BLaER1 treated with 17β-estradiol and CSF1 and Interleukin-3, amounts not matched to agents 10 nM and 100 nM (cell line): Measurements from ENCODE around the gene OCA2.

Source experiments
- H3K27ac ChIP-seq, 11 experiments: shearing (Covaris generic); formaldehyde crosslinking; 2 replicates each; pipeline ENCODE4 v1.8.1; 2022
- H3K27me3 ChIP-seq, 11 experiments: shearing (Covaris generic); formaldehyde crosslinking; 2 replicates each; pipeline ENCODE4 v1.8.1; 2022
- H3K36me3 ChIP-seq, 11 experiments: shearing (Covaris generic); formaldehyde crosslinking; 2 replicates each; pipeline ENCODE4 v1.8.1; 2022
- H3K4me1 ChIP-seq, 10 experiments: shearing (Covaris generic); formaldehyde crosslinking; 2 replicates each; pipeline ENCODE4 v1.8.1; 2022
- H3K4me2 ChIP-seq, 11 experiments: shearing (Covaris generic); formaldehyde crosslinking; 2 replicates each; pipeline ENCODE4 v1.8.1; 2022
- H3K4me3 ChIP-seq, 10 experiments: shearing (Covaris generic); formaldehyde crosslinking; 2 replicates each; pipeline ENCODE4 v1.8.1; 2022
- H3K9ac ChIP-seq, 11 experiments: shearing (Covaris generic); formaldehyde crosslinking; 2 replicates each; pipeline ENCODE4 v1.8.1; 2022
- H3K9me3 ChIP-seq, 11 experiments: shearing (Covaris generic); formaldehyde crosslinking; replicated peaks in 1 of 11; 2 replicates each; pipeline ENCODE4 v1.8.1; 2022
- H4K20me1 ChIP-seq, 11 experiments: shearing (Covaris generic); formaldehyde crosslinking; 2 replicates each; pipeline ENCODE4 v1.8.1; 2022
- Cebpa-rat ChIP-seq, 11 experiments: shearing (Covaris generic); IDR thresholded peaks; 2 replicates each; pipeline ENCODE4 v1.8.1; 2022

The OCA2 gene

GRCh38 chr15:27871902-27872260 is 227.2 kb downstream of the OCA2 start:
- Histone ChIP-seq H4K20me1 (no peaks in the 10 kb centered on the region), H3K9me3 (no peaks in the 10 kb centered on the region), H3K27ac (no peak overlapping the region), H3K9ac (no peak overlapping the region), H3K4me3 (no peak overlapping the region), H3K36me3 (no peaks in the 10 kb centered on the region), H3K4me1 (peaks cover 8 to 48% (median 34%) of the 10 kb centered on the region in 10 experiments; a peak in 19 of 20 replicates), H3K27me3 (no peaks in the 10 kb centered on the region), H3K4me2 (no peak overlapping the region)
- TF ChIP-seq Cebpa-rat (IDR thresholded peaks at IDR 0.05): no peak

GRCh38 chr15:27871078-27871901 is 227.8 kb downstream of the OCA2 start:
- Histone ChIP-seq H3K27me3 (no peaks in the 10 kb centered on the region), H3K27ac (no peak overlapping the region), H3K36me3 (no peaks in the 10 kb centered on the region), H3K4me2 (peak overlapping the region in 6 of 11 experiments; percentile 17 to 67 (median 40); a peak in 8 of 22 replicates), H3K9ac (no peak overlapping the region), H3K4me1 (peaks cover 8 to 54% (median 40%) of the 10 kb centered on the region in 10 experiments), H3K9me3 (no peaks in the 10 kb centered on the region), H3K4me3 (no peak overlapping the region), H4K20me1 (no peaks in the 10 kb centered on the region)
- no peak for TF ChIP-seq Cebpa-rat (IDR thresholded peaks at IDR 0.05)

GRCh38 chr15:27870320-27870719 is 228.8 kb downstream of the OCA2 start:
- TF ChIP-seq Cebpa-rat (IDR thresholded peaks at IDR 0.05): no peak
- H3K4me3 ChIP-seq: no peak overlapping the region
- H3K4me2 ChIP-seq: peak overlapping the region in 8 of 11 experiments; percentile 46 to 92 (median 60); a peak in 16 of 22 replicates
- 0 out of 22 replicates have a peak overlapping the region, but pooled peaks of 2 of the 11 experiments have one; percentile 12 to 15 for H3K27ac ChIP-seq
- H3K4me1 ChIP-seq: peaks cover 17 to 64% (median 49%) of the 10 kb centered on the region in 10 experiments
- no peaks in the 10 kb centered on the region for H3K36me3 ChIP-seq
- 0 out of 22 replicates have a peak, but pooled peaks cover 0 to 6% (median 0%) of the 10 kb centered on the region in 11 experiments for H3K27me3 ChIP-seq
- H4K20me1 ChIP-seq: no peaks in the 10 kb centered on the region
- no peak overlapping the region for H3K9ac ChIP-seq
- no peaks in the 10 kb centered on the region for H3K9me3 ChIP-seq

GRCh38 chr15:27869697-27870281 is 229.3 kb downstream of the OCA2 start:
- H3K4me2 ChIP-seq: peak overlapping the region in 8 of 11 experiments; percentile 46 to 92 (median 60); a peak in 16 of 22 replicates
- H4K20me1 ChIP-seq: no peaks in the 10 kb centered on the region
- no peak overlapping the region for H3K4me3 ChIP-seq
- H3K36me3 ChIP-seq: no peaks in the 10 kb centered on the region
- H3K9me3 ChIP-seq: no peaks in the 10 kb centered on the region
- peaks cover 23 to 69% (median 55%) of the 10 kb centered on the region in 10 experiments for H3K4me1 ChIP-seq
- no peak overlapping the region for H3K9ac ChIP-seq
- no peak for TF ChIP-seq Cebpa-rat (IDR thresholded peaks at IDR 0.05)
- H3K27ac ChIP-seq: 0 out of 22 replicates have a peak overlapping the region, but pooled peaks of 2 of the 11 experiments have one; percentile 12 to 15
- H3K27me3 ChIP-seq: 0 out of 22 replicates have a peak, but pooled peaks cover 0 to 6% (median 0%) of the 10 kb centered on the region in 11 experiments

GRCh38 chr15:27868828-27869404 is 230.2 kb downstream of the OCA2 start:
- H3K4me1 ChIP-seq: peaks cover 31 to 74% (median 63%) of the 10 kb centered on the region in 10 experiments
- no peaks in the 10 kb centered on the region for H3K36me3 ChIP-seq
- no peak overlapping the region for H3K9ac ChIP-seq
- H3K9me3 ChIP-seq: no peaks in the 10 kb centered on the region
- no peaks in the 10 kb centered on the region for H4K20me1 ChIP-seq
- 0 out of 22 replicates have a peak overlapping the region, but pooled peaks of 1 of the 11 experiments have one; percentile 1 for H3K27ac ChIP-seq
- no peak overlapping the region for H3K4me3 ChIP-seq
- no peak for TF ChIP-seq Cebpa-rat (IDR thresholded peaks at IDR 0.05)
- H3K27me3 ChIP-seq: 0 out of 22 replicates have a peak, but pooled peaks cover 0 to 6% (median 0%) of the 10 kb centered on the region in 11 experiments
- H3K4me2 ChIP-seq: peak overlapping the region in 9 of 11 experiments; percentile 23 to 96 (median 88); a peak in 12 of 22 replicates

GRCh38 chr15:27867861-27868260 is 231.3 kb downstream of the OCA2 start:
- Histone ChIP-seq H3K4me1 (peaks cover 33 to 84% (median 74%) of the 10 kb centered on the region in 10 experiments), H3K27ac (peak overlapping the region in 1 of 11 experiments; percentile 34; a peak in 1 of 22 replicates), H3K36me3 (no peaks in the 10 kb centered on the region), H4K20me1 (no peaks in the 10 kb centered on the region), H3K9me3 (peaks cover 0 to 4% (median 0%) of the 10 kb centered on the region in 11 experiments; a peak in 3 of 22 replicates), H3K27me3 (0 out of 22 replicates have a peak, but pooled peaks cover 0 to 6% (median 0%) of the 10 kb centered on the region in 11 experiments), H3K9ac (no peak overlapping the region), H3K4me2 (peak overlapping the region; percentile 23 to 96 (median 67); a peak in 21 of 22 replicates), H3K4me3 (no peak overlapping the region)
- TF ChIP-seq Cebpa-rat (IDR thresholded peaks at IDR 0.05): no peak

GRCh38 chr15:27866505-27867165 is 232.5 kb downstream of the OCA2 start:
- peak overlapping the region in 8 of 11 experiments; percentile 76 to 96 (median 90); a peak in 15 of 22 replicates for H3K4me2 ChIP-seq
- H3K4me1 ChIP-seq: peaks cover 33 to 86% (median 75%) of the 10 kb centered on the region in 10 experiments
- no peaks in the 10 kb centered on the region for H3K36me3 ChIP-seq
- no peak overlapping the region for H3K4me3 ChIP-seq
- no peak for TF ChIP-seq Cebpa-rat (IDR thresholded peaks at IDR 0.05)
- H3K27me3 ChIP-seq: 0 out of 22 replicates have a peak, but pooled peaks cover 0 to 6% (median 0%) of the 10 kb centered on the region in 11 experiments
- H3K9ac ChIP-seq: no peak overlapping the region
- no peaks in the 10 kb centered on the region for H4K20me1 ChIP-seq
- H3K27ac ChIP-seq: peak overlapping the region in 3 of 11 experiments; percentile 4 to 52 (median 31); a peak in 1 of 22 replicates
- H3K9me3 ChIP-seq: peaks cover 6 to 16% (median 9%) of the 10 kb centered on the region in 11 experiments; a peak in 21 of 22 replicates

GRCh38 chr15:27865926-27866325 is 233.2 kb downstream of the OCA2 start:
- Histone ChIP-seq H3K4me2 (peak overlapping the region; percentile 76 to 96 (median 89)), H3K4me1 (peaks cover 33 to 81% (median 73%) of the 10 kb centered on the region in 10 experiments), H3K27me3 (0 out of 22 replicates have a peak, but pooled peaks cover 0 to 6% (median 0%) of the 10 kb centered on the region in 11 experiments), H3K27ac (peak overlapping the region in 4 of 11 experiments; percentile 31 to 63 (median 52); a peak in 5 of 22 replicates), H3K36me3 (no peaks in the 10 kb centered on the region), H3K4me3 (peak overlapping the region in 1 of 10 experiments; percentile 27; a peak in 1 of 20 replicates), H3K9ac (peak overlapping the region in 1 of 11 experiments; percentile 32; a peak in 1 of 22 replicates), H4K20me1 (no peaks in the 10 kb centered on the region), H3K9me3 (peaks cover 11 to 23% (median 16%) of the 10 kb centered on the region in 11 experiments; a peak in 21 of 22 replicates)
- TF ChIP-seq Cebpa-rat (IDR thresholded peaks at IDR 0.05): no peak
